HEK293 (cell line): ENCODE measurements around the gene DRD4.

Experiments
- REST ChIP-seq: fragments of 450-650 bp; formaldehyde crosslinking; IDR thresholded peaks from 2 replicates; pipeline ENCODE4 v1.5.1; 2016; ENCODE audit warnings: missing biosample characterization, missing genetic modification characterization
- YY1 ChIP-seq: fragments of 450-650 bp; formaldehyde crosslinking; IDR thresholded peaks from 2 replicates; pipeline ENCODE4 v1.5.1; 2018; ENCODE audit warnings: missing biosample characterization, missing genetic modification characterization
- ZBTB21 ChIP-seq: fragments of 450-650 bp; formaldehyde crosslinking; IDR thresholded peaks from 2 replicates; pipeline ENCODE4 v1.5.1; 2017; ENCODE audit warnings: missing biosample characterization, missing genetic modification characterization
- ZBTB44 ChIP-seq: fragments of 450-650 bp; IDR thresholded peaks from 2 replicates; pipeline ENCODE4 v1.5.1; 2018; ENCODE audit warnings: missing biosample characterization, mild to moderate bottlenecking, missing genetic modification characterization
- ZEB2 ChIP-seq: fragments of 450-650 bp; formaldehyde crosslinking; IDR thresholded peaks from 2 replicates; pipeline ENCODE4 v1.5.1; 2016; ENCODE audit warnings: missing biosample characterization, missing genetic modification characterization
- ZNF398 ChIP-seq: fragments of 450-650 bp; formaldehyde crosslinking; IDR thresholded peaks from 2 replicates; pipeline ENCODE4 v1.5.1; 2017; ENCODE audit warnings: missing biosample characterization, missing genetic modification characterization
- ZNF792 ChIP-seq: fragments of 450-650 bp; formaldehyde crosslinking; IDR thresholded peaks from 2 replicates; pipeline ENCODE4 v1.5.1; 2016; ENCODE audit warnings: missing biosample characterization, missing genetic modification characterization
- TF ChIP-seq, protein P1 (sequence below): IDR thresholded peaks from 2 replicates; pipeline ENCODE4 v1.6.1; 2011; ENCODE audit warnings: mild to moderate bottlenecking, low read depth, low read length, borderline replicate concordance
- TF ChIP-seq, protein P2 (sequence below): fragments of 450-650 bp; formaldehyde crosslinking; IDR thresholded peaks from 2 replicates; pipeline ENCODE4 v1.5.1; 2016; ENCODE audit warnings: missing biosample characterization, missing genetic modification characterization
- TF ChIP-seq, protein P3 (sequence below): fragments of 450-650 bp; formaldehyde crosslinking; IDR thresholded peaks from 2 replicates; pipeline ENCODE4 v1.5.1; 2016; ENCODE audit warnings: missing biosample characterization, missing genetic modification characterization

DNA sequence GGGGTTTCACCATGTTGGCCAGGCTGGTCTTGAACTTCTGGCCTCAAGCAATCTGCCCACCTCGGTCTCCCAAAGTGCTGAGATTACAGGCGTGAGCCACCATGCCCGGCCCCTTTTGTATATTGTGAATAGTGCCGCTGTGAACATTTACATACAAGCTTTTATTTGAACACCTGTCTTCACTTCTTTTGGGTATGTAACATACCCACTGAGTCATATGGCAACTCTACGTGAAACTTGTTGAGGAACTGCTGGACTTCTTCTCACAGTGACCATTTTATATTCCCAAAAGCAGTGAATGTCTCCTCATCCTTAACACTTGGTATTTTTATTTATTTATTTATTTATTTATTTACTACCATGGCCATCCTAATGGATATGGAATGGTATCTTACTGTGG, 6.2 kb upstream of the DRD4 start:
- TF ChIP-seq, protein P1, sequence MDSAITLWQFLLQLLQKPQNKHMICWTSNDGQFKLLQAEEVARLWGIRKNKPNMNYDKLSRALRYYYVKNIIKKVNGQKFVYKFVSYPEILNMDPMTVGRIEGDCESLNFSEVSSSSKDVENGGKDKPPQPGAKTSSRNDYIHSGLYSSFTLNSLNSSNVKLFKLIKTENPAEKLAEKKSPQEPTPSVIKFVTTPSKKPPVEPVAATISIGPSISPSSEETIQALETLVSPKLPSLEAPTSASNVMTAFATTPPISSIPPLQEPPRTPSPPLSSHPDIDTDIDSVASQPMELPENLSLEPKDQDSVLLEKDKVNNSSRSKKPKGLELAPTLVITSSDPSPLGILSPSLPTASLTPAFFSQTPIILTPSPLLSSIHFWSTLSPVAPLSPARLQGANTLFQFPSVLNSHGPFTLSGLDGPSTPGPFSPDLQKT, result no peak
- TF ChIP-seq ZEB2 (tag by site-specific recombination), result no peak
- no peak for TF ChIP-seq ZNF792 (tag by site-specific recombination)
- TF ChIP-seq, protein P2, sequence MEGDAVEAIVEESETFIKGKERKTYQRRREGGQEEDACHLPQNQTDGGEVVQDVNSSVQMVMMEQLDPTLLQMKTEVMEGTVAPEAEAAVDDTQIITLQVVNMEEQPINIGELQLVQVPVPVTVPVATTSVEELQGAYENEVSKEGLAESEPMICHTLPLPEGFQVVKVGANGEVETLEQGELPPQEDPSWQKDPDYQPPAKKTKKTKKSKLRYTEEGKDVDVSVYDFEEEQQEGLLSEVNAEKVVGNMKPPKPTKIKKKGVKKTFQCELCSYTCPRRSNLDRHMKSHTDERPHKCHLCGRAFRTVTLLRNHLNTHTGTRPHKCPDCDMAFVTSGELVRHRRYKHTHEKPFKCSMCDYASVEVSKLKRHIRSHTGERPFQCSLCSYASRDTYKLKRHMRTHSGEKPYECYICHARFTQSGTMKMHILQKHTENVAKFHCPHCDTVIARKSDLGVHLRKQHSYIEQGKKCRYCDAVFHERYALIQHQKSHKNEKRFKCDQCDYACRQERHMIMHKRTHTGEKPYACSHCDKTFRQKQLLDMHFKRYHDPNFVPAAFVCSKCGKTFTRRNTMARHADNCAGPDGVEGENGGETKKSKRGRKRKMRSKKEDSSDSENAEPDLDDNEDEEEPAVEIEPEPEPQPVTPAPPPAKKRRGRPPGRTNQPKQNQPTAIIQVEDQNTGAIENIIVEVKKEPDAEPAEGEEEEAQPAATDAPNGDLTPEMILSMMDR, result no peak
- TF ChIP-seq ZNF398, result no peak
- TF ChIP-seq REST, result no peak
- TF ChIP-seq, protein P3, sequence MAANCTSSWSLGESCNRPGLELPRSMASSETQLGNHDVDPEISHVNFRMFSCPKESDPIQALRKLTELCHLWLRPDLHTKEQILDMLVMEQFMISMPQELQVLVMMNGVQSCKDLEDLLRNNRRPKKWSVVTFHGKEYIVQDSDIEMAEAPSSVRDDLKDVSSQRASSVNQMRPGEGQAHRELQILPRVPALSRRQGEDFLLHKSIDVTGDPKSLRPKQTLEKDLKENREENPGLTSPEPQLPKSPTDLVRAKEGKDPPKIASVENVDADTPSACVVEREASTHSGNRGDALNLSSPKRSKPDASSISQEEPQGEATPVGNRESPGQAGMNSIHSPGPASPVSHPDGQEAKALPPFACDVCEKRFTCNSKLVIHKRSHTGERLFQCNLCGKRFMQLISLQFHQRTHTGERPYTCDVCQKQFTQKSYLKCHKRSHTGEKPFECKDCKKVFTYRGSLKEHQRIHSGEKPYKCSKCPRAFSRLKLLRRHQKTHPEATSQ (tag by site-specific recombination), result no peak
- no peak for TF ChIP-seq ZBTB21 (tag by site-specific recombination)
- no peak for TF ChIP-seq ZBTB44 (tag by site-specific recombination)
- no peak for TF ChIP-seq YY1
